ENCODE measurements around the gene ZBTB49.

DNA sequence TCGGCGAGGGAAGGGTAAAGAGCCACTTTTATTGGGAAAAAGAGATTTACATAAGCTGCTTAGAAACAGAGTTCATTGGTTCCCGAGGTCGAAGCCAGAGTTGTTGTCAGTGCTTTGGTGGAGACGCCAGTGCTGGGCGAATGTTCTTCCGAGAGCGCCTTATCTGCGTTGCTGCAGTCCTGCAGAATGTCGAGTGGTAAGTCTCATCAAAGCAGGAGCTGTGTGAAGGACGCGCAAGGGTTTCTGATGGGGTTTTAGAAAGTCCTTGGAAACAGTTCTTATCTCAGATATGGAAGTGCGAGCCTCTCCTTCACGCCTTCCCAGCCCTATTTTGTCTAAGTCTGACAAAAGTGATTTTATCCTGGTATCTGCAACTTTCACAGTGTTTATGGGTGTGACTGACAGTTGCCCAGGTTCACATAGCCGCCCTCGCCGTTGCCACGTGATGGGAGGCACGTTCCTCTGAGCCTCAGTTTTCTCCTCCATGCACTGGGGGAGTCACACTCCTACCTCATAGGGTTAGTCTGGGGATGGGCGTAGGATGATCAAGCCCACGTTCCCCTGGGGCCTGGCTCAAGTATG is 49.5 kb downstream of the ZBTB49 start:
- TF ChIP-seq, protein P1, sequence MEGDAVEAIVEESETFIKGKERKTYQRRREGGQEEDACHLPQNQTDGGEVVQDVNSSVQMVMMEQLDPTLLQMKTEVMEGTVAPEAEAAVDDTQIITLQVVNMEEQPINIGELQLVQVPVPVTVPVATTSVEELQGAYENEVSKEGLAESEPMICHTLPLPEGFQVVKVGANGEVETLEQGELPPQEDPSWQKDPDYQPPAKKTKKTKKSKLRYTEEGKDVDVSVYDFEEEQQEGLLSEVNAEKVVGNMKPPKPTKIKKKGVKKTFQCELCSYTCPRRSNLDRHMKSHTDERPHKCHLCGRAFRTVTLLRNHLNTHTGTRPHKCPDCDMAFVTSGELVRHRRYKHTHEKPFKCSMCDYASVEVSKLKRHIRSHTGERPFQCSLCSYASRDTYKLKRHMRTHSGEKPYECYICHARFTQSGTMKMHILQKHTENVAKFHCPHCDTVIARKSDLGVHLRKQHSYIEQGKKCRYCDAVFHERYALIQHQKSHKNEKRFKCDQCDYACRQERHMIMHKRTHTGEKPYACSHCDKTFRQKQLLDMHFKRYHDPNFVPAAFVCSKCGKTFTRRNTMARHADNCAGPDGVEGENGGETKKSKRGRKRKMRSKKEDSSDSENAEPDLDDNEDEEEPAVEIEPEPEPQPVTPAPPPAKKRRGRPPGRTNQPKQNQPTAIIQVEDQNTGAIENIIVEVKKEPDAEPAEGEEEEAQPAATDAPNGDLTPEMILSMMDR (IDR thresholded peaks at IDR 0.05): no peak
- no peak for TF ChIP-seq POLR2A (IDR thresholded peaks at IDR 0.05)
